Hematopoietic multipotent progenitor cell treated with erythropoietin and hydrocortisone succinate and interleukin-3 and kit ligand, for 6 days (in vitro differentiated cells): ENCODE measurements around the gene KLHL4.
"Not testable (repeated sequence)": the region's sequence is repeated elsewhere in the genome, so short reads cannot be mapped to it uniquely, and the experiment has no call there.

Experiments used
- DNase-seq: peaks from one replicate; pipeline ENCODE4 v3.0.0-alpha.2; 2015

KLHL4 gene, protein sequence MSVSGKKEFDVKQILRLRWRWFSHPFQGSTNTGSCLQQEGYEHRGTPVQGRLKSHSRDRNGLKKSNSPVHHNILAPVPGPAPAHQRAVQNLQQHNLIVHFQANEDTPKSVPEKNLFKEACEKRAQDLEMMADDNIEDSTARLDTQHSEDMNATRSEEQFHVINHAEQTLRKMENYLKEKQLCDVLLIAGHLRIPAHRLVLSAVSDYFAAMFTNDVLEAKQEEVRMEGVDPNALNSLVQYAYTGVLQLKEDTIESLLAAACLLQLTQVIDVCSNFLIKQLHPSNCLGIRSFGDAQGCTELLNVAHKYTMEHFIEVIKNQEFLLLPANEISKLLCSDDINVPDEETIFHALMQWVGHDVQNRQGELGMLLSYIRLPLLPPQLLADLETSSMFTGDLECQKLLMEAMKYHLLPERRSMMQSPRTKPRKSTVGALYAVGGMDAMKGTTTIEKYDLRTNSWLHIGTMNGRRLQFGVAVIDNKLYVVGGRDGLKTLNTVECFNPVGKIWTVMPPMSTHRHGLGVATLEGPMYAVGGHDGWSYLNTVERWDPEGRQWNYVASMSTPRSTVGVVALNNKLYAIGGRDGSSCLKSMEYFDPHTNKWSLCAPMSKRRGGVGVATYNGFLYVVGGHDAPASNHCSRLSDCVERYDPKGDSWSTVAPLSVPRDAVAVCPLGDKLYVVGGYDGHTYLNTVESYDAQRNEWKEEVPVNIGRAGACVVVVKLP

DNA sequence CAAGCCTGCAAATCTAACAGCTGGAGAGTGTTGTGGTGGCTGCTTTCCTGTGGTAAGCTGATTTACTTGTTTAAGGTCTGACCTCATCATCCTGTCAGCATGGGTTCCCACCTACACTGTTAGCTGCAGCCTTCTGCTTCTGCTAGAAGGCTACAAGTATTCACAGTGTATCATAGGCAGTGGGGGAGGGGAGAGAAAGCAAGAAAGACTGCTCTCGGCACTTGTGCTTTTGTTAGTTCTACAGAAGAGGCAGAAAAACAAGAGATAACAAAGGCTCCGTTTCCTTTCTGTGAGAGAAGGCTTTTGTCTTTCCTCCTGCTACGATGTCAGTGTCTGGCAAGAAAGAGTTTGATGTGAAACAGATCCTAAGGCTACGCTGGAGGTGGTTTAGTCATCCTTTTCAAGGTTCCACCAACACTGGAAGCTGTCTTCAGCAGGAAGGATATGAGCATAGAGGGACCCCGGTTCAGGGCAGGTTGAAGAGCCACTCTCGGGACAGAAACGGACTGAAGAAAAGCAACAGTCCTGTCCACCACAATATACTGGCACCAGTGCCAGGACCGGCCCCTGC, at the start of gene KLHL4:
TSS of gene KLHL4 (plus strand) at position 232 of the 571 bp plus-strand sequence. CDS start at position 324, 92 bp downstream.
- DNase-seq = no peak

DNA sequence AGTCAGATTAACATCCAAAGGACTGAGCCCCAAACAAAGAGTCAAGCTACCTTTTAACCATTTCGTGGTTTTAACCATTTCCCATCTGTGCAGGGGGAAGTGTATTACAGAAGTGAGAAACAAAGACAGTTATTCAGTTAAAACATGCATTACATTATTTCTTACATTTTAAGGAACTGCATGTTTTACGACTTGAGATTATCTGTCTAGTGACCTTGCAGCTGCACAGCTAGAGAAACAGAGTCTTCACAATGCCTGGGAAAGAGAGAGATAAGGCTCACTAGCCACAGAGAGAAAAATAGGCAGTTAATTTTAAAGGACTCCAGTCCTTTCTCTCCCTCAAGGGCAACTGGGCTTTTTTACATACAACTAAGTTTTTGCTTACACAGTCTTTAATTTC, 48.7 kb upstream of the KLHL4 start:
- DNase-seq = no peak

DNA sequence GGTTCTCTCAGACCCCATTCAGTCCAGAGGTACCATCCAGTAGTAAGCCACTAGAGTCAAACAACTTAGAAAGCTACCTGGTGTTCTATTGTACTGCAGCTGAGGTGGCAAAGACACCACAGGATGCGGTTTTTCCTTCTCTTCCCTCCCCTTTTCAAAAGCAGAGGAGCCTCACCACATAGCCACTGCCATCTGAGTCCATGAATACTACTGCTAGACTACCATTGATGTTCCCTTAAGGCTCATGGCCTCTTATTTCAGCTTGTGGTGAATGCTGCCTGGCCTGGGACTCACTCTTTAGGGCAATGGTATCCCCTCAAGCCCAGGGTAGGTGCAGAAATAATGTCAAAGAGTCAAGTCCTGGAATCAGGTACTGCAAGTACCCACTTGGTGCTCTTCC, 41.8 kb upstream of the KLHL4 start:
- no peak for DNase-seq

DNA sequence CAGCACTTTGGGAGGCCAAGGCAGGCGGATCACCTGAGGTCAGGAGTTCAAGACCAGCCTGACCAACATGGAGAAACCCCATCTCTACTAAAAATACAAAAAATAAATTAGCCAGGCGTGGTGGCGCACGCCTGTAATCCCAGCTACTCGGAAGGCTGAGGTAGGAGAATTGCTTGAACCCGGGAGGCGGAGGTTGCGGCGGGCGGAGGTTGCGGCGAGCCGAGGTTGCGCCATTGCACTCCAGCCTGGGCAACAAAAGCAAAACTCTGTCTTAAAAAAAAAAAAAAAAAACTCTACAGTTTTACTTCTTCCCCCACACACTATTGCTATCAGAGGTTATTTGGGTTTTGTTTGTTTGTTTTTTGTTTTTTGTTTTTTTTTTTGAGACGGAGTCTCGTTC, 38.9 kb upstream of the KLHL4 start:
- DNase-seq = not testable (repeated sequence)

DNA sequence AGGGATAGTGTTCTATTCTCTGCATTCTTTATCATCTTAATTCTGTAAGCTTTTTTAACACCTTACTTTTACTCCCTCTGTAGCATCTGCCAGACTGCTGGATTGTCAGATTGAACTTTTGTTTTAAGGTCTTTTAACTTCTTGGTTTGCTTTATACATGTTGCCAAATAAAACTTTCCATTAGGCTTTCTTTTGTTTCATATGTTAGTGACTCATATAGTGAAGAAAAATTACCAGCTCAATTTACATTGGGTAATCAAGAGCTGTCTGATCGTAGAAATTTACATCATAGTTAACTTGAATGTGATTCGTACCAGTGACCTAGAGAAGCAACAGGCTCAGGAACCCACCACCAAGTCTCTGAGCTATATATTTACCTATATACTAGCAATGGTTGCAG, 28.5 kb upstream of the KLHL4 start:
- DNase-seq = no peak

DNA sequence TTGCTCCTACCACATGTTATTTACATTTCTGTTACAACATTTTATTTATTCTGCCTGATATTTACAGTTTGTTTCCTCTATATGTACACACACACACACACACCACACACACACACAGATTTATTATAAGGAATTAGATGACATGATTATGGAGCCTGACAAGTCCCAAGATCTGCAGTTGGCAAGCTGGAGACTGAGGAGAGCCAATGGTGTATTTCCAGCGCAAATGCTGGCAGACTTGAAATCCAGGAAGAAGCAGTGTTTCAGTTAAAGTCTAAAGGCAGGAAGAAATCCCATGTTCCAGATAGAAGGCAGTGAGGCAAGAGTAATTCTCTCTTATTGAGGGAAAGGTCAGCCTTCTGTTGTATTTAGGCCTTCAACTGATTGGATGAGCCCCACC, 1.8 kb upstream of the KLHL4 start:
- no peak for DNase-seq

DNA sequence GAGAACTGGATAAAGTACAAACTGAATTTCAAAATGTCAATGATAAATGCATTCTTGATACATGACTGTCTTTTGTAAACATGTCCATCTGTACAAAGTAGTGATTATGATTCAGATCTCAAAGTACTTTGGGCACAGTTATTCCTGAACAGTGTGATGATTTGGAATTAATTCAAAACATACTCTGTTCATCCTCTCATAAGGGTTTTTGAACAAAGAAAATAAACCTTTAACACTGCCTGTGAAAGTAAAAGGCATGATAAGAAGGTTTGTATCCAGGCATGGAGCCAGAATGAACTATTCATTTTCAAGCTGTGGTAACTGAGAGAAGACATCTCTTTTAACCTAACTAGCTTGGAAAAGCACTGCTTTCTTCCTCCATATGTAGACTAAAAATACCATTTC, 883 bp upstream of the KLHL4 start:
- no peak for DNase-seq

DNA sequence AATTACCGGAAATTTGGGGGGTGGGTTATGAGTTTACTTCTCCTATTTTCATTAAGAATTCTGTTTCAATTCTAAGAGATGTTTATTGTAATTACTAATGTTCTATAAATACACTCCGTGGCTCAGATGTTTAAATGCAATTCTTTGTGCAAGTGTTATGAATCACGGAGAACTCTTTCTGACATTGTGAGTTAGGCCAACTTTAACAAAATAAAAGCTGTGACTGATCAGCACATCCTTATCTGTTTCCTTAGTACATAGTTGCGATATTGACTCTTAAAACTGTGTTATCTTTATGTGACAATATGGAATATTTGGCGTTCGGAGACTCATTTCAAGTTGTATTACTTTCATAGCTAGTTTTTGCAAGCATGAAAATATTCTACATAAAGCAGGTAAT, 902 bp downstream of the KLHL4 start:
- DNase-seq = no peak

DNA sequence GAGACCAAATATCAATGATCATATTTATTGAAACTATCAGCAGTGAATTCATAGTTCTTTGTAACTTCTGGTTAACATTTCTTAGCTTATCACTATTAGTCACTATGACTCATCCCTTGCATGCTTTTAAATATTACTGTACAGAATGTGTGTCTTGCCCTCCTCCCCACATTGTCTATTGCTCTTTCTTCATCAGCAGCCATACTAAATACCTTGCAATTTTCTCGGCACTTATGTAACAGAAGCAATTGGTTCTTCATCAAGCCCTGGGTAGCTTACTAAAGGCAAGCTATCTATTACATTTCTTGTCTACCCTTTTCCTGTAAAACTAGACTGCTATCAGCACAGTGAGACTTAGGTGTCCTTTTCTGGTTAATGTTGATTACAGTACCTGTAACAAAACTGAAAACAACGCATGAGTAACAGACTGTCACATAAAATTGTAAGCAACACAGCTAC, 8.2 kb downstream of the KLHL4 start:
- DNase-seq = no peak

DNA sequence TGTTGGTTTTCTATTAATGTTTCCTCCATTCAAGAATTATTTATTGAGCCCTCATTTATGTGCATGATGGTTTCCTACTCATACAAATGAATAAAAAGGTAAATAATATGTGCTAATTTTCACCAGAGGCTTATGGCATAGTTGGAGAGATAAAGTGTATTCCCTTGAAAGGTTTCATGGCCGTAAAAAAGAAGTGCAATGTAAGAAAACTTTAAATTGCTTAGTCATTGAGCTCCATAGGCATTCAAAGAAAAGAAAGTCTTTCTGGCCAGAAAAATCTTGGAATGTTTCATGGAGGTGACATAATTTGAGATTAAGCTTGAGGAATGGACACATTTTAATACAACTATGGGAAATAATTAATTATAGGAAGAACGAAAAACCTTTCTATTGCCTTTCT, 8.7 kb downstream of the KLHL4 start:
- DNase-seq = no peak

DNA sequence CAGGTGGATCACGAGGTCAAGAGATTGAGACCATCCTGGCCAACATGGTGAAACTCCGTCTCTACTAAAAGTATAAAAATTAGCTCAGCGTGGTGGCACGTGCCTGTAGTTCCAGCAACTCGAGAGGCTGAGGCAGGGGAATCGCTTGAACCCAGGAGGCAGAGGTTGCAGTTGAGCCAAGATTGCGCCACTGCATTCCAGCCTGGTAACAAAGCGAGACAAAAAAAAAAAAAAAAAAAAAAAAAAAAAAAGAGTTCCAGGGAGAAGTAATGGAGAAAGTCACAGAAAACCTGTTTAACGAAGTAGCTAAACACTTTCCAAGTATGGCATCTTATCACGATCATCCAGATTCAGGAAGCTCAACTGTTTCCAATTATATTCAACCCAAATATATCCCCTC, 10.9 kb downstream of the KLHL4 start:
- DNase-seq = no peak

DNA sequence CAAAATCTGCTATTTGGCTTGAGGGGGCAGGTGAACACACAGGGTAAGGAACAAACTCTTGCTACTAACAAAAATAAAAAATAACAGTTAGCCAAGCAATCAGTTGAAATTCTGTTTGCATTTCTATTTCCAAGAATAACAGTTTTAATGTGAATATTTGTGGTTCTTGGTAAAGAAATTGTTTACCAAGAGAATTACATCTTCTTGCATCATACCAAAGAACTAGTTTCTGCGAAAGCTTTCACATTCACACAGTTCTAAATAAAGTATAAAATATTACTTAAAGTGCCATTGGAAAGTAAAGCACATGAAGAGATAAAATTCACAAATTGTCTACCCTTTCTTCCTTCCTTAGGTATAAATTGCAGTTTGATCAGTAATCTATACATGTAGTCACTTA, 54.4 kb downstream of the KLHL4 start:
- DNase-seq = no peak

DNA sequence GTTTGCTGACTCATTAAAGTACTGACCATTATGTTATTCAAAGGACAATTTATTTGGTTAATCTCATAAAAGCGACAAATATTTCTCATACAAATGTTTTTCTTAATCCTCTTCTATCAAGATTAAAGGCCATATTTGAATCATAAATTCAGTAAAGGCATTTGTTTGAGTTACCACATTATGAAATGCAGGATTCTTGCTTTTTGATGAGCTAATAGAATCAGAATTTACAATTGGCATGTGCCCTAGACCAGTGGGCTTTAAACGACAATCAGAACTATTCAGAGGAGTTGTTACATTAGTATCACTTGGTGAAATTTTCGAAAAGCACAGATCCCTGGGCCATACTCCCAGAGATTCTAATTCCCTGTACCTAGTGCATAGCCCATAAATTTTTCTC, 55.3 kb downstream of the KLHL4 start:
- DNase-seq = no peak

DNA sequence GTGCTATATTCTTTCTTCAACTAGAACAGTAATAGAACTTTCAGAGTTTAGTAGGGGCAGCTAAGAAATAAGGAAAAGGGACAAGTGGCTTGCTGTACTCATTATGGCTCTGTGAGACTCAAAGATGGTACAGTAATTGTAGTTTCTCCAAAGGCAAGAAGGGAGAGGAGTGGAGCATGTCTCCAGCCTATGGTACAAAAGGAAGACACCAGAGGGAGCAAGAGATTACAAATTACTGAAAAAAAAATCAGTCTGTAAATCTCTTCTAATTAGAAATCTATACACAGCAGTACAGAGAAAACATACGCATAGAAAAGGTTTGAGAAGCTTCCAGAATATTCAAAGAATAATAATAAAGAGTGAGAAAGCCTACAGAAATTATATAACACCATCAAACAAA, 61.4 kb downstream of the KLHL4 start:
- DNase-seq = no peak

DNA sequence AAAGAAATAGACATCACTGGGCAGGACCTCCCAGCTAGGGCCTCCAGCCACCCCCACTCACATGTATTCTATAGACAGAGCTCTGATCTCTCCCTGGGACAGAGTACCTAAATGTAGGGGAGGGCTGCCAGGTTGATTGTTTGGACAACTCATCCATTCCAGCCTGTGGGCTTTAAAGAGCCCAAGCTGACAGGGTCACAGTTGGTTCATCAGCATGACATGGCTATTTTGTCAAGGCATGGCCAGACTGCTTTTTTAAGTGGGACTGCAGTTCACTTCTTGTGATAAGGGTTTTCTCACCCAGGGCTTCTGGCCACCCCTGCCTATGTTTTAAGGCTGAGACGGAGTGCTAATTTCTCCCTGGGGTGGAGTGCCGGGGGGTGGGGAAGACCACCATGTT, 63.3 kb downstream of the KLHL4 start:
- no peak for DNase-seq

DNA sequence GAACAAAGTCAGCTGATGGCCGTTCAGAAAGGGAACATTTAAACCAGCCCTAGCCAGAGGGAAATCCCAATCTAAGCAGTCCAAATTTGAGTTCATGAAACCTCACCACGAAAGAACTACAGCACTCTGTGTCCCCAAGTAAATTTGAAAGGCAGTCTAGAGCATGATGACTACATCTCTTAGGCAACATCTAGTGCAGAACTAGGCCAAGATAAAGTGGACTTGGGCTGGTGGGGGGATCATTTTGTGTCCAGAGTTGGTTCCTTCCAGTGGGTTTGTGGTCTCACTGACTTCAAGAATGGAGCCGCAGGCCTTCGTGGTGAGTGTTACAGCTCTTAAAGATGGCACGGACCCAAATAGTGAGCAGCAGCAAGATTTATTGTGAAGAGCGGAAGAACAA, 64.9 kb downstream of the KLHL4 start:
- no peak for DNase-seq

DNA sequence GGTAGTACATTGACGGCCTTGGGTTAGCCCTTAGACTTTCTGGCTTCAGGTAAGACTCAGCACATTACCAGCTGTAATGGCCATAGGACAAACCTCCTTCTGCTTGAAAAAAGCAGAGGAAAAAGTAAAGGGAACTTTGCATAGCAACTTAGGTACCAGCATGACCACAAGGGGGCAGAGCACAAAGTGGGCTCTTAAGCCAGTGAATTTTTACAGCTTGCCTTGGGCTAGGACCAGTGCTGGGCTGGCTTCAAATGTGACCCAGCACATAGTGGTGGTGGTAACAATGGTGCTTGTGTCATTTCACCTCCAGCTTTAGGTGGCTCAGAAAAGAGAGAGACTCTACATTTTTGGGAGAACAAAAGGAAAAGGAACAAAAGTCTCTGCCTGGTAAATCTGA, 66.1 kb downstream of the KLHL4 start:
- DNase-seq = peak; percentile 24

DNA sequence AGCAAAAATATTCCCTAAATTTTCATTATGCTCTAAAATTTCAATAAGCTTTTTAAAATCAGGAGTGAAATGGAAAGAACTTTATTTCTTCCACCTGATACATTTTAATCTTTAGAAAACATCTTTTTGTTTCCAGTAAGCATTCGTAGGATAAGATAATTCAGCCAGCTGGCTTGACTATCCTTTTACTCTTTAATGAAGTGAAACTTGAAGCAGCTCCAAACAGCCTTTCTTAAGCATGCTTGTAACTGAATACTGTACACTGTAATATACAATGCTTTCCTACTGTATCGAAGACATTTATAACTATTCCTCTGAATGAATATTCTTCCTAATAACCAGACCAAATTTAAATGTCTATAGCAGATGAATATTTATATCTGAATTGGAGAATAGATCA, 98.8 kb downstream of the KLHL4 start:
- no peak for DNase-seq

DNA sequence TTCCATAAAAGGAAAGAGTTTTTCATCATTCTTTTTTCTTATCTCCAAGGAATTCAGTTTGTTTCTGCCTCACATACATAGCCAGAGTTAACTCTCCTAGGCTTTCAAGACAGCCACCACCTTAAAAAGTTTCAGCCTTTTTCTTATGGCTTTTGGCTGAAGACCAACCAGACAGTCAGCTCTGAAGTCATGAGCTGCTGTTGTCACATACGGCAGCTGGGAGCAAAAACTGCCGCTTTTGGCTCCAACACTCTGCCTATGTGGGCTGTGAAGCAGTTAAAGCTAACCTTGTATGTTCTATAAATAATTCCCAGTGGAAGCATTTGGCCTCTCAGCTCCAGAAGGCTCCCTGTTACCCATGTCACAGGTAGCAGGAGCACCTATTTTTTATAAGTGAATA, 104.1 kb downstream of the KLHL4 start:
- DNase-seq = no peak

DNA sequence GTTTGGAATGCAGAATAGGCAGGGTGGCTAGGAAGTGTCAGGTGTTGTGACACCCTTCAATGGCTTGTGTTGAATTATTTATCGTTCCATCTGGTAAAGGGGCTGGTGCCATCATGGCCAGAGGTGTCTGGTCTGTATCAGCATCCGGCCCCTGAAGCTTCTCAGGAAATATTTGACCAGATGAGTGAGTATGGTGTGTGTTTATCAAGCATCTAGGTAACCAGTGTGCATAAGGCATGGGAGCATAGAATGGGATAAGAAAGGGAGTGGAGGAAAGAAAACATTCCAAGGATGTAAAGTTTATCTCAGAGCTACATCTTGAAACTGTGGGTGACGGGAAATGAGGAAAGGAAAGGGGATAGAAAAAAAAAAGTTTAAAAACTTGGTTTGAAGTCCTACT, 109.4 kb downstream of the KLHL4 start:
- DNase-seq = no peak

DNA sequence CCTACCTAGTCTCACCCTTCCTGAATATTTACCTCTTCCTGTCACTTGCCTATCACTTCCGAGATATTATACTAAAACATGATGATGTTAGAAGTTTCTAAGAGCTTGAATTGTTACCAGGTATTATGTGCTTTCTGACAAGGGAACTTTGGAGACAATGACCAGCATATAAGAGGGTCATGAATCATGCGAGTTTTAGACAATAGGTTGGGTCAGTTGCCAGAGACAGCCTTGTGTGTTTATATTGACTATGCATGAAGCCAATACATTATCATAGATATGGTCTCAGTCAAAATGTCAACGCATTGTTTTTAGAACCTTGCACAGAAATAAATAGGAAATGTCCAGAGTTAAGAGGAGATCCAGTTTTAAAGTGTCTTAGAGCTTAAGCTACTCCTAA, 116.8 kb downstream of the KLHL4 start:
- no peak for DNase-seq

DNA sequence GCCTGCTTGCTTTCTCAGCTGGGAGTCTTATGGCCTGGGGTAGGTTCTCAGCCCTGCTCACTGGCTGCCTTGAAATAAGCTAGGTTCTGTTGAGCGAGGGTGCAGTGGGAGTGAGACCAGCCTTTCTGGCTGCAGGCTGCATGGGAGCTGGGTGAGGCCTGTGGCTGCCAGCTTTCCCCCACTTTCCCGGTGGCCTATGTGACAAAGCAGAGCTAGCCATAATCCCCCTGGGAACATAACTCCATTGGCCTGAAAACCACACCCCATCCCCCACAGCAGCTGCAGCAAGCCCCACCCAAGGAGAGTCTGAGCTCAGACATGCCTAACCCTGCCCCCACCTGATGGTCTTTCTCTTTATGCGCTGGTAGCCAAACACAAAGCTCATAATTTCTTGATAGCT, 118.9 kb downstream of the KLHL4 start:
- DNase-seq = no peak

DNA sequence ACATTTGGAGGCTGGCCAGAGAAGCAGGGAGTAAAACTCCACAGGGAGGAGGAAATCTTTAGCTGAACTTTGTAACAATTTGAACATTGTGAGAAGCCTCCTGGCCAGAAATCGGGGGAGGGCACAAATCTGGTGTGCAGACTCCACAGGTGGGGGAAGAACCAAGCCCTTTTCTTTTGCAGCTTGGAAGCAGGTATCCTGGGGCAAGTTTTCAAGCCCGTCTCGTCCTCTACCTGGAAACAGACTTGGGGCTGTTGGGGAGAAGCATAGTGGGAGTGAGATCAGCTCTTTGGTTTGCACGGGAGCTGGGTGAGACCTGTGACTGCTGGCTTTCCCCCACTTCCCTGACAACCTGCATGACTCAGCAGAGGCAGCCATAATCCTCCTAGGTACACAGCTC, 123.8 kb downstream of the KLHL4 start:
- DNase-seq = not testable (repeated sequence)

DNA sequence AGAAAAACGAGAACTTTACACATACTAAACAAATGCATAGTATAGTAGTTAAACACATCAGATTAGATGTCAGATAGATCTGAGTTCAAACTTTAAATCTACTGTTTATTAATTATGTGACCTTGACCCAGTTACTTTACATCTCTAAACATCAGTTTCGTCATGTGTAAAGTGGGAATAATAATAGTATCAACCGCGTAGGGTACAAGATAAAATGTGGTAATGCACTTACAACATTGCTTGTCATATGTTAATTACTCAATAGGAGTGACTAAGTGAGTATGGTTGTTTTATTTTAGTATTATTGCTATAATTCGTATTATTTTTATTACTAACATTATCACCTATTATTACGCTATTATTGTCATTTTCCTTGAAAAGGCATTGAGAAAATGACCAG, 144.2 kb downstream of the KLHL4 start:
- DNase-seq = no peak
